PC-3 (cell line): ENCODE results near the gene PCDH18. TPM values are rescaled to one million over a fixed set of nuclear protein-coding genes. Genes with fewer than 3 reads are reported as not detected.
"Not testable (repeated sequence)": the region's sequence is repeated elsewhere in the genome, so short reads cannot be mapped to it uniquely, and the experiment has no call there.

Source experiments
- ATAC-seq: fragments of 200-7000 bp; cut with Tn5 transposase; 2 replicates; pipeline ENCODE4 v1.9.1; 2020; ENCODE audit warnings: mild to moderate bottlenecking, moderate library complexity
- BruUV-seq: library from RNA; stranded (reverse); fragments of 400-500 nt; replicated peaks from 2 replicates; lab custom pipeline; 2021; lab: Mats Ljungman, UMichigan
- CTCF ChIA-PET: fragments of 300-600 bp; sonication (Branson Sonifier 250); formaldehyde crosslinking; loops from one replicate; lab custom pipeline; 2022; ENCODE audit warnings: antibody characterized with exemption; lab: Charles Lee
- POLR2A ChIA-PET: fragments of 300-600 bp; sonication (Branson Sonifier 250); formaldehyde crosslinking; loops from one replicate; lab custom pipeline; 2022; ENCODE audit warnings: antibody characterized with exemption; ENCODE audit not compliant: unreplicated experiment; lab: Charles Lee
- DNase-seq: peaks from one replicate; pipeline ENCODE4 v3.0.0-alpha.2; 2015
- H2AFZ ChIP-seq: fragments of 300-600 bp; sonication (generic); 2 replicates; pipeline ENCODE4 v1.6.0; 2016; ENCODE audit warnings: antibody characterized with exemption, low read length
- H3F3A ChIP-seq: fragments of 300-600 bp; sonication (generic); one replicate; pipeline ENCODE4 v1.6.0; 2017; ENCODE audit warnings: antibody characterized with exemption, low read length, control low read depth, mild to moderate bottlenecking; ENCODE audit not compliant: unreplicated experiment
- H3K27ac ChIP-seq: fragments of 300-600 bp; sonication (generic); 2 replicates; pipeline ENCODE4 v1.5.1; 2016; ENCODE audit warnings: mild to moderate bottlenecking, low read length
- H3K27me3 ChIP-seq: fragments of 300-600 bp; sonication (generic); 2 replicates; pipeline ENCODE4 v1.6.1; 2016; ENCODE audit warnings: low read length, mixed read lengths
- H3K36me3 ChIP-seq: fragments of 300-600 bp; sonication (generic); 2 replicates; pipeline ENCODE4 v1.6.1; 2016; ENCODE audit warnings: low read depth, mixed run types, low read length, mixed read lengths
- H3K4me1 ChIP-seq: fragments of 300-600 bp; sonication (generic); 2 replicates; pipeline ENCODE4 v1.5.1; 2016; ENCODE audit warnings: low read length; ENCODE audit not compliant: insufficient read depth
- H3K4me2 ChIP-seq: fragments of 300-600 bp; sonication (generic); 2 replicates; pipeline ENCODE4 v1.6.0; 2016; ENCODE audit warnings: low read length
- H3K4me3 ChIP-seq: fragments of 300-600 bp; sonication (generic); 2 replicates; pipeline ENCODE4 v1.5.1; 2016; ENCODE audit warnings: mild to moderate bottlenecking, low read length, mixed read lengths
- H3K79me2 ChIP-seq: fragments of 300-600 bp; sonication (generic); 2 replicates; pipeline ENCODE4 v1.6.1; 2017; ENCODE audit warnings: low read length, mixed read lengths
- H3K9ac ChIP-seq: fragments of 300-600 bp; sonication (generic); 2 replicates; pipeline ENCODE4 v1.6.0; 2016; ENCODE audit warnings: mild to moderate bottlenecking, low read length
- H3K9me2 ChIP-seq: fragments of 300-600 bp; sonication (generic); replicated peaks from 2 replicates; pipeline ENCODE4 v1.6.1; 2016; ENCODE audit warnings: mixed run types, low read length, mixed read lengths
- H3K9me3 ChIP-seq: fragments of 300-600 bp; sonication (generic); 2 replicates; pipeline ENCODE4 v1.6.1; 2016; ENCODE audit warnings: low read length, mixed read lengths
- H4K20me1 ChIP-seq: fragments of 300-600 bp; sonication (generic); 2 replicates; pipeline ENCODE4 v1.6.1; 2016; ENCODE audit warnings: low read length, mixed read lengths
- CTCF ChIP-seq: fragments of 300-600 bp; sonication (generic); conservative IDR thresholded peaks from 2 replicates; pipeline ENCODE4 v1.5.1; 2017; ENCODE audit warnings: antibody characterized with exemption, low read depth, mild to moderate bottlenecking, low read length
- EZH2 ChIP-seq: fragments of 300-600 bp; sonication (generic); IDR thresholded peaks from one replicate; pipeline ENCODE4 v1.6.1; 2017; ENCODE audit warnings: antibody characterized with exemption, mild to moderate bottlenecking, low read length; ENCODE audit not compliant: unreplicated experiment
- EZH2phosphoT487 ChIP-seq: fragments of 300-600 bp; sonication (generic); IDR thresholded peaks from 2 replicates; pipeline ENCODE4 v1.6.1; 2018; ENCODE audit warnings: mild to moderate bottlenecking, antibody characterized with exemption, low read length, borderline replicate concordance
- intact Hi-C: fragments of 100-400 bp; cut with micrococcal nuclease; formaldehyde crosslinking; loops from 2 replicates; pipeline ENCODE4 v1.9.0; 2023
- total RNA-seq: library from RNA; depleted of rRNA; stranded (reverse); fragments of >200 nt; gene quantifications from 2 replicates; pipeline ENCODE4 v1.2.3, GENCODE V29; 2014

Gene PCDH18
- total RNA-seq, 1 experiment from 2014 or later: 1.6 TPM

GRCh38 chr4:137540356-137540755 lies 8.1 kb upstream of the PCDH18 start:
- BruUV-seq: no TSS peak
- Histone ChIP-seq H3K79me2 (no peaks in the 10 kb centered on the region), H2AFZ (no peak overlapping the region), H3K4me3 (no peak overlapping the region), H3K9me2 (no peaks in the 10 kb centered on the region), H3K27me3 (no peaks in the 10 kb centered on the region), H4K20me1 (no peaks in the 10 kb centered on the region), H3K4me1 (no peaks in the 10 kb centered on the region; the same call in none of the 2 replicates), H3K36me3 (no peaks in the 10 kb centered on the region), H3K4me2 (no peak overlapping the region), H3F3A (no peaks in the 10 kb centered on the region), H3K27ac (no peak overlapping the region), H3K9ac (no peak overlapping the region), H3K9me3 (no peaks in the 10 kb centered on the region)
- intact Hi-C loops: no loop called here
- POLR2A ChIA-PET: no interaction called here
- ATAC-seq: no peak
- CTCF ChIA-PET: no interaction called here
- TF ChIP-seq EZH2phosphoT487: no peak
- DNase-seq: no peak

- no TSS peak for BruUV-seq
- ChIA-PET POLR2A (no interaction called here), CTCF (no interaction called here)
- Histone ChIP-seq H3K27ac (no peak overlapping the region), H3K9ac (no peak overlapping the region), H4K20me1 (no peaks in the 10 kb centered on the region), H3K36me3 (no peaks in the 10 kb centered on the region), H3K9me2 (no peaks in the 10 kb centered on the region), H2AFZ (no peak overlapping the region), H3F3A (no peaks in the 10 kb centered on the region), H3K27me3 (no peaks in the 10 kb centered on the region), H3K79me2 (no peaks in the 10 kb centered on the region), H3K4me2 (no peak overlapping the region), H3K4me3 (no peak overlapping the region), H3K4me1 (no peaks in the 10 kb centered on the region; the same call in none of the 2 replicates), H3K9me3 (no peaks in the 10 kb centered on the region)
- intact Hi-C loops: loop anchor here (10.0 kb wide), 3 partner anchors 186 to 414 kb away; no protein-coding TSS in a partner anchor
- ATAC-seq (no peak), DNase-seq (no peak)
- no peak for TF ChIP-seq CTCF
- no peak for TF ChIP-seq EZH2
- no peak for TF ChIP-seq EZH2phosphoT487
Measured at GRCh38 chr4:137538526-137538925, 6.2 kb upstream of the PCDH18 start.

GRCh38 chr4:137537807-137538206 lies 5.5 kb upstream of the PCDH18 start:
- H3K27me3 ChIP-seq, H4K20me1 ChIP-seq, H2AFZ ChIP-seq, H3K27ac ChIP-seq, POLR2A ChIA-PET, H3K4me3 ChIP-seq, ATAC-seq, H3K4me1 ChIP-seq, H3K9me2 ChIP-seq, H3K36me3 ChIP-seq, H3K4me2 ChIP-seq, H3K9me3 ChIP-seq, H3K9ac ChIP-seq, H3F3A ChIP-seq, DNase-seq, H3K79me2 ChIP-seq, BruUV-seq, CTCF ChIA-PET: not testable (repeated sequence)
- intact Hi-C loops: loop anchor here (10.0 kb wide), 3 partner anchors 187 to 413 kb away; no protein-coding TSS in a partner anchor
